Peyer's patch (tissue), 4 donors: ENCODE data around the gene TRAFD1.

Source experiments
- CTCF ChIP-seq, 6 experiments: fragments of 450-650 bp in 4 of 6; fragments of 200-600 bp in 2 of 6; sonication (generic) in 1 of 6; IDR thresholded peaks; one replicate each; pipeline ENCODE4 v1.5.1; 2017 to 2019; ENCODE audit warnings: antibody characterized with exemption in 6 of 6, mild to moderate bottlenecking in 3 of 6, moderate library complexity in 1 of 6
- POLR2A ChIP-seq, 2 donors: fragments of 450-650 bp; IDR thresholded peaks; one replicate each; pipeline ENCODE4 v1.5.1; 2017; ENCODE audit warnings: antibody characterized with exemption in 2 of 2, mild to moderate bottlenecking in 2 of 2, moderate library complexity in 2 of 2

DNA sequence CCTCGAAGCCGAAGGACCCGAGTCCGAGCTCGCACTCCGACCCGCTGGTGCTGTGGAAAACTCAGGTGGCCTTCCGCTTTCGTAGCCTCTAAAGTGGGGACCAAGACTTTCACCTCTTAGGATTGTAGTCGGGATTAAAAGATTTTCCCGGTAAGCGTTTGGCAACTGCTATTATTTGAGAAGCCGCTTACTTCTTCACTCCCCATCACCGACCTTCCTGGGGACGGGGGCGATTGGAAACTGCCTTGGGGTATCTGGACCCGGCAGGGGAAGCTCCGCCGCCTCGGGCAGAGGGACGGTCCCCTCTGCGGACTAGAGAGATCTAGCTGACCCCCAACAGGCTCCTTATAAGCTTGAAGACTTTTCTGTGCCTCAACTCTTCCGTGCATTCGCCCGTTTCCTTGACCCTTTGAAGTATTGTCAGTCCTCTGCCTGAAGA lies 659 bp downstream of the TRAFD1 start:
- TF ChIP-seq POLR2A (IDR thresholded peaks at IDR 0.05) = no peak
- TF ChIP-seq CTCF (IDR thresholded peaks at IDR 0.05) = no peak
